Astrocyte (in vitro differentiated cells and primary cell): Measurements from ENCODE around the gene C9orf50. TPM values are rescaled to one million over a fixed set of nuclear protein-coding genes. Genes with fewer than 3 reads are reported as not detected.

ENCODE experiments used
- DNase-seq: peaks from one replicate; pipeline ENCODE4 v3.0.0-alpha.2; 2010; ENCODE audit warnings: low read depth
- FAIRE-seq: peaks from 2 replicates; lab custom pipeline; 2011; peaks lifted over from hg19 to GRCh38; lab: Jason Lieb, UNC
- H2AFZ ChIP-seq: 2 replicates; pipeline ENCODE4 v1.6.0; 2012; ENCODE audit warnings: low read depth, low read length, inconsistent platforms
- H3K27ac ChIP-seq: 2 replicates; pipeline ENCODE4 v1.5.1; 2011; ENCODE audit warnings: low read depth, low read length, inconsistent platforms
- H3K27me3 ChIP-seq: 2 replicates; pipeline ENCODE4 v1.6.0; 2011; ENCODE audit warnings: low read length, inconsistent platforms; ENCODE audit not compliant: insufficient read depth
- H3K36me3 ChIP-seq: 2 replicates; pipeline ENCODE4 v1.5.1; 2011; ENCODE audit warnings: low read length, inconsistent platforms; ENCODE audit not compliant: insufficient read depth
- H3K4me1 ChIP-seq: 2 replicates; pipeline ENCODE4 v1.5.1; 2011; ENCODE audit warnings: low read length, inconsistent platforms; ENCODE audit not compliant: insufficient read depth
- H3K4me2 ChIP-seq: 2 replicates; pipeline ENCODE4 v1.6.0; 2012; ENCODE audit warnings: low read length, inconsistent platforms
- H3K4me3 ChIP-seq: 2 replicates; pipeline ENCODE4 v1.5.1; 2011; ENCODE audit warnings: low read depth, mild to moderate bottlenecking, low read length, inconsistent platforms; ENCODE audit not compliant: insufficient read depth
- H3K79me2 ChIP-seq: 2 replicates; pipeline ENCODE4 v1.6.0; 2012; ENCODE audit warnings: mild to moderate bottlenecking, low read length, inconsistent platforms; ENCODE audit not compliant: insufficient read depth
- H3K9ac ChIP-seq: 2 replicates; pipeline ENCODE4 v1.6.0; 2012; ENCODE audit warnings: mild to moderate bottlenecking, low read length, inconsistent platforms
- H3K9me3 ChIP-seq: 2 replicates; pipeline ENCODE4 v1.5.1; 2012; ENCODE audit warnings: low read depth, mild to moderate bottlenecking, low read length, inconsistent platforms; ENCODE audit not compliant: insufficient read depth
- H4K20me1 ChIP-seq: 2 replicates; pipeline ENCODE4 v1.6.0; 2012; ENCODE audit warnings: low read length, inconsistent platforms; ENCODE audit not compliant: insufficient read depth
- H3K27ac Mint-ChIP-seq: one replicate; pipeline ENCODE4 v1.8.0; 2021; ENCODE audit warnings: mild to moderate bottlenecking, mixed read lengths; ENCODE audit not compliant: unreplicated experiment
- H3K27me3 Mint-ChIP-seq: one replicate; pipeline ENCODE4 v1.8.0; 2021; ENCODE audit warnings: low read depth, mixed read lengths; ENCODE audit not compliant: unreplicated experiment
- H3K36me3 Mint-ChIP-seq: one replicate; pipeline ENCODE4 v1.8.0; 2021; ENCODE audit warnings: low read depth, mixed read lengths; ENCODE audit not compliant: unreplicated experiment
- H3K4me1 Mint-ChIP-seq: one replicate; pipeline ENCODE4 v1.8.0; 2021; ENCODE audit warnings: low read depth, mixed read lengths; ENCODE audit not compliant: unreplicated experiment
- H3K4me3 Mint-ChIP-seq: one replicate; pipeline ENCODE4 v1.8.0; 2021; ENCODE audit warnings: mild to moderate bottlenecking, moderate library complexity, mixed read lengths; ENCODE audit not compliant: unreplicated experiment
- H3K9me3 Mint-ChIP-seq: one replicate; pipeline ENCODE4 v1.8.0; 2021; ENCODE audit warnings: mild to moderate bottlenecking, mixed read lengths; ENCODE audit not compliant: unreplicated experiment
- CTCF ChIP-seq: IDR thresholded peaks from 2 replicates; pipeline ENCODE4 v1.5.1; 2011; ENCODE audit warnings: low read depth, mild to moderate bottlenecking, inconsistent platforms, low read length, moderate library complexity; ENCODE audit not compliant: insufficient read depth
- EZH2 ChIP-seq: IDR thresholded peaks from 2 replicates; pipeline ENCODE4 v1.6.1; 2012; ENCODE audit warnings: mild to moderate bottlenecking, low read length, inconsistent platforms; ENCODE audit not compliant: insufficient read depth
- total RNA-seq: library from RNA; stranded (reverse); gene quantifications from 2 replicates; pipeline ENCODE4 v1.2.1, GENCODE V29; 2021

Gene C9orf50
- total RNA-seq, 1 donor from 2014 or later = 0.41 TPM

GRCh38 chr9:129567329-129567728 lies 53.6 kb downstream of the C9orf50 start:
- Mint-ChIP-seq H3K4me3 (no peak overlapping the region), H3K36me3 (no peaks in the 10 kb centered on the region), H3K9me3 (no peaks in the 10 kb centered on the region), H3K4me1 (peaks cover 16% of the 10 kb centered on the region), H3K27me3 (no peaks in the 10 kb centered on the region), H3K27ac (no peak overlapping the region)
- Histone ChIP-seq H4K20me1 (no peaks in the 10 kb centered on the region), H3K79me2 (no peaks in the 10 kb centered on the region), H3K4me1 (peaks cover 38% of the 10 kb centered on the region), H3K27ac (no peak overlapping the region), H3K27me3 (no peaks in the 10 kb centered on the region), H2AFZ (no peak overlapping the region), H3K4me2 (peak overlapping the region; percentile 90), H3K9me3 (no peaks in the 10 kb centered on the region), H3K36me3 (no peaks in the 10 kb centered on the region), H3K9ac (no peak overlapping the region), H3K4me3 (peak overlapping the region; percentile 56)
- FAIRE-seq (no peak), DNase-seq (no peak)
- TF ChIP-seq EZH2 (no peak), CTCF (no peak)

- Mint-ChIP-seq H3K4me3 (no peak overlapping the region), H3K4me1 (peaks cover 16% of the 10 kb centered on the region), H3K36me3 (no peaks in the 10 kb centered on the region), H3K9me3 (no peaks in the 10 kb centered on the region), H3K27ac (no peak overlapping the region), H3K27me3 (no peaks in the 10 kb centered on the region)
- no peaks in the 10 kb centered on the region for H3K9me3 ChIP-seq
- H3K4me3 ChIP-seq = no peak overlapping the region
- DNase-seq (no peak), FAIRE-seq (no peak)
- no peaks in the 10 kb centered on the region for H4K20me1 ChIP-seq
- TF ChIP-seq EZH2 (no peak), CTCF (no peak)
- H3K9ac ChIP-seq = no peak overlapping the region
- H3K27ac ChIP-seq = no peak overlapping the region
- H3K79me2 ChIP-seq = no peaks in the 10 kb centered on the region
- no peak overlapping the region for H3K4me2 ChIP-seq
- H2AFZ ChIP-seq = no peak overlapping the region
- H3K27me3 ChIP-seq = no peaks in the 10 kb centered on the region
- H3K4me1 ChIP-seq = peaks cover 38% of the 10 kb centered on the region
- H3K36me3 ChIP-seq = no peaks in the 10 kb centered on the region
Observed at GRCh38 chr9:129566563-129567266, 54.2 kb downstream of the C9orf50 start.

GRCh38 chr9:129562917-129563316 lies 58.0 kb downstream of the C9orf50 start:
- H3K27me3 ChIP-seq = no peaks in the 10 kb centered on the region
- peaks cover 9% of the 10 kb centered on the region for H3K4me1 ChIP-seq
- no peak for DNase-seq
- H3K27ac Mint-ChIP-seq = no peak overlapping the region
- H3K36me3 ChIP-seq = no peaks in the 10 kb centered on the region
- H3K4me1 Mint-ChIP-seq = peaks cover 14% of the 10 kb centered on the region
- no peak for TF ChIP-seq CTCF
- TF ChIP-seq EZH2 = no peak
- no peaks in the 10 kb centered on the region for H3K27me3 Mint-ChIP-seq
- no peaks in the 10 kb centered on the region for H3K9me3 ChIP-seq
- no peak overlapping the region for H3K4me3 ChIP-seq
- H4K20me1 ChIP-seq = no peaks in the 10 kb centered on the region
- no peak for FAIRE-seq
- H3K9me3 Mint-ChIP-seq = no peaks in the 10 kb centered on the region
- no peak overlapping the region for H3K9ac ChIP-seq
- H3K27ac ChIP-seq = no peak overlapping the region
- H3K4me2 ChIP-seq = no peak overlapping the region
- no peaks in the 10 kb centered on the region for H3K36me3 Mint-ChIP-seq
- no peak overlapping the region for H3K4me3 Mint-ChIP-seq
- H3K79me2 ChIP-seq = no peaks in the 10 kb centered on the region
- H2AFZ ChIP-seq = no peak overlapping the region
